NCI-H460 (cell line): ENCODE results near the gene PDK2. TPM values are rescaled to one million over a fixed set of nuclear protein-coding genes. Genes with fewer than 3 reads are reported as not detected.

Experiments used
- DNase-seq: peaks from one replicate; pipeline ENCODE4 v3.0.0-alpha.2; 2016; ENCODE audit warnings: low read depth; ENCODE audit errors: extremely low read depth
- total RNA-seq: library from RNA; depleted of rRNA; stranded (reverse); fragments of >200 nt; shearing (Covaris generic); gene quantifications from 2 replicates; pipeline ENCODE4 v1.2.3, GENCODE V29; 2014

PDK2 gene
- total RNA-seq, 1 experiment from 2014 or later: 3.9 TPM

DNA sequence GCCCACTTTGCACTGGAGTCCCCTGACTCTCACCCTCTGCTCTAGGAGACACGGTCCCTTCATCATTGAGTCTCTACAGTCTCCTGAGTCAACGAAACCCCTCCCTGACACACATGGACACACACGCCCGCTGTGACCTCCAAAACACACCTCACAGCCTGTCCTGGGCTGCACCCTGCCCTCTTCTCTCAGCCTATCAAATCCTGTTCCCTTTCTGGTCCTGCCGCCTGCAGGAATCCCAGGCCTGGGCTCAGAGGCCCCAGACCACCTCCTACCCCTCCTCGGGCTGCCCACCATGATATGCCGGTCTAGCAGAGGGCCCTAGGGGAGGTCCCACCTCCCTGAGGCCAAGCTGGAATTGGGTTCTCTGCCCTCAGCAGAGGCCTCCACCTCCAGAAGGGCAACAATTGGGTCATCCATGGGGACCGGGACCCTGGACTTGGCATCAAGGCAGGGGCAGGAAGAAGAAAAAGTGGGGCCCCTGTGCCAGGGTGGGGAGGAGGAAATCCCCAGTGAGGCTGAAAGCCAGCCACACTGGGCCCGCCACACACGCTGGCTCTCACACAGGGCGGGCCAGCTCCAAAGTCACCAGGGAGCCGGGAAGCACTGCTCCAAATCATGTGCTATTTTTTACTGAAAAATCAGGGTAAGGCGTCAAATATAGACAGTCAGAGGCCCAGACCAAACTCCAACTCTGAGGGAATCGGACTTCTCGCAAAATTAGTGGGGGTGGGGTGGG is 51.9 kb downstream of the PDK2 start:
- DNase-seq: no peak

DNA sequence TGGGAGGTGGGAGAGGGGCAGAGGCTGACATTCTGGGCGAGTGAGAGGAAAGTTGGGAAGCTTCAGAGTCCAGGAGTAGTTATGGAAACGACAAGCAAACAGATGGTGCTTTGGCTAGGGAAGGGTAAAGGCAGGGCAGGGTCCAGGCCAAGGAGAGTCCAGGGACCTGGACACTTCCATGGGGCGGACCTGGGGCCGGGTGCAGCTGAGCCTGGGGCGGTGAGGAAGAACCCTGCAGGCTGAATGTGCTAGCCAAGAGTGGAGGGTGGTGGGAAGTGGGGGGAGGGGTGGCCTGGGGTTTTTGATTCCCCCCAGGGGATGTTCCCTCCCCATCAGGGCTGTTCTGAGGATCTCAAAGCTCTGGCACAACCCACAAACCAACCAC is 52.7 kb downstream of the PDK2 start:
- no peak for DNase-seq

DNA sequence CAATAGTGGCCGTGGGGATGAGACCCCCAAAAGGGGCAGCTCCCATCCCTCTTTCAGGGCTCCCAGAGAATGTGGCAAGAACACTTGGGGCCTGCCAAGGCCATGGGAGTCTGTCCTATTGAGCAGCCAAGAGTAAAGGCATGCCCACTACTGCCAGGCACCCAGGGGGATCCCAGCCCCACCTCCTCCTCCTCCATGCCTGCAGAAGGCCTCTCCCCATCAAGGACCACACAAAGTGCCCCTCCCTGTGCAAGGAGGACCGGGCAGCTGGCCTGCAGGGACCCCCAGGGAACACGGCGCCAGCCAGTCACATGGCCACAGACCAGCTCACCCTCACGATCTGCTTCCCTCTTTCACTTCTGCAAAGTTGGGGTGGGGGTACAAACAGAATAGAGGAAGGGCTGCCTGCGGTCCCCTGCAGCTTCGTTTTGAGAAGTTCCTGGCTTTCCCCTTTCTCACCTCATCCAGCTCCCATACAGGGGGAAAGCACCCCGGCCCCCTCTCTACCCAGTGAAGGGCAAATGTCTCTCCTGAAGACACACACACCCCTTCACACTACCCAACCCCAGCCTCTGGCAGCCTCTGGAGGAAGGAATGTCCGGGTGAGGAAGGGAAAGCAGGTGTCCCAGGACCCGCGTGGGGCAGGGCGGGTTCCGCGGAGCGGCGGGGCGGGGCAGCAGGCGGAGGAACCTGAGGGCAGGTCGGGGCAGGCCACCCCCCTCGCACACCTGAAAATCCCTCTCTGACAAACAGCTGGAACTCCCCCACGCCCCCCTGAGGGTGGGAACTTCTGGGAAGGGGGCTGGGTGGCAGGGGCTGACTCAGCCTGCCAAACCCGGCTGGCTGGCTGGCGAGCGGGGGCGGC is 53.3 kb downstream of the PDK2 start:
- no peak for DNase-seq

DNA sequence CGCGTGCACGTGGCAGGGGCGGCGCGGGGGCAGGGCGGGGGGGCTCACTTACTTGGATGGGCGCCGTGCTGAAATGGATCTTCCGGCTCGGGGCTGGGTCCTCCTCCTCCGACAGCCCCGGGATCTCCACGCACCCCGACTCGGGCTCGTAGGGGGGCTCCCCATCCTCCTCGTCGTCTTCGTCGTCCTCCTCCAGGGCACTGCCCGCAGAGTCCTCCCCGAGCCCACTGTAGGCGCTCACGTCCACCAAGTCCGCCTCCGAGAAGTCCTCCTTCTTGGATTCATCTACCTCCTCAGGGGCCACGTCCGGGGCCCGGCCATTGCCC is 53.9 kb downstream of the PDK2 start:
- no peak for DNase-seq

DNA sequence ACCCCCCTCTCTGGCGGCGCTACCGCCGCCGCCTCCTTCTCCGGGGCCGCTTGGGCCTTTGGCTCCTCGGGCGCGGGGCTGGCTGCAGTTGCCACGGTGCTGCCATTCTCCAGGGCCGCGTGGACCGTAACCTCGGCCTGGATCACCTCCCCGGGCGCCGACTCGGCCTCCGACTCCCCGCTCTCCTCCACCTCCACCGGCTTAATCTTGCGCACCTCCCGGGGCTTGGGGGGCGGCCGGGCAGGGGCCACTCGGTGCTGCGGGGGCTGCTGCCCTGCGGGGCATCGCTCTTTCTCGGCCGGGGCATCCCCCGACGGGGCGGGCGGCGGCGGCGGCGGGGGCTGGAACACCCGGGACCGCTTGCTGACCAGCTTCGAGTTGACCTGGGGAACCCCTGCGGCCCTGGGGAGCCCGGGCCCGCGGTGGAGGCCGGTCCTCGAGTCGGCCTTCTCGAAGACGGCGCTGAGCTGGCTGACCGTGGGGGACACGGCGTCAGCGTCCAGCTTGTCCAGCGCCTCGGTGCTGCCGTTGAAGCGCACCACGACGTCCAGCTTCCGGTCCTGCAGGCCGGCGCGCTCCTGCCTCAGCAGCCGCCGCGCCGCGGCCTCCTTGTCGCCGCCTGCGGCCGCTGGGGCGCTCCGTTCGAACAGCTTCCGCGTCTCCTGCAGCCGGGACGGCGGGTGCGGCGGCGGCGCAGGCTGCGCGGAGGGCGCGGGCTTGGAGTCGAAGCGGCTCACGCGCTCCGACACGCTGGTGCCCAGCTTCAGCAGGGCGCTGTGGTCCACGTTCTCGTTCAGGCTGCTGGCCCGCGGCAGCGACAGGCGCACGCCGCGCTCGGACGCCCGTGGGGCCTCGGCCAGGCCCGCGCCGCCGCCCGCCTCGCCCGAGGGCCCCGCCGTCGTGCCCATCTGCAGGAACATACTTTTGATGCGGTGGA is 54.5 kb downstream of the PDK2 start:
- DNase-seq: no peak

DNA sequence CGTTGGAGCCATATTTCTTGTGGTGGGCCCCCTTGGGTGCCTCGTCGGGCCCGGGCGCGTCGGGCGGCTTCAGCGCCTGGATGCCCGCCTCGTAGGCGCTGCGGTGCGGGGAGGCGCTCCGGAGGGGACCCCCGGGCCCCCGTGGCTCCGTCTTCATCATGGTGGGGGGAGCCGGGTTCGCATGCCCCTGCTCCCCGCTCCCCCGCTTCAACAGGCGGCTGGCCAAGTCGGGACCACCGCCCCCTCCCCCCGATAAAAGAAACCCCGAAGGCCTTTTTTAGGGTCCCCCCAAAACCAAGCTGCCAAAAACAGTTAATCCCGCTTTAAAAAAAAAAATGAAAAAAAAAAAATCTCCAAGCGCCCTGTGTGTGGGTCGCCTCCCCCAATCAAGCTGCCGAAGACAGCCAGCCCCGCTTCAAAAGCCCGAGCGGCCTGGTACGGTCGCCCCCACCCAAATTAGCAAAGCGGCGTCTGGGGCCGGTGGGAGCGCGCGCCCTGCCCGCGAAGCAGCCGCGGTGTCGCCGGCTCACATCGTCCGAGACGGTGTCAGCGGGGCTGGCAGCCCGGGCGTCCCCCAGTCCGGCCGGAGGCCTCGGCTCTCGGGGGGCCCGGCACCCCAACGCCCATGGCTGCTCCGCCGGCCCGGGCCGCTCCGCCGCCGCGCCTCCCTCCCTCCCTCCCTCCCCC is 55.3 kb downstream of the PDK2 start, which contains the start of gene PPP1R9B:
Gene PPP1R9B (minus strand): TSS at position 324 of the 687 bp plus-strand sequence. CDS start 164 bp downstream, at position 160.
- no peak for DNase-seq

DNA sequence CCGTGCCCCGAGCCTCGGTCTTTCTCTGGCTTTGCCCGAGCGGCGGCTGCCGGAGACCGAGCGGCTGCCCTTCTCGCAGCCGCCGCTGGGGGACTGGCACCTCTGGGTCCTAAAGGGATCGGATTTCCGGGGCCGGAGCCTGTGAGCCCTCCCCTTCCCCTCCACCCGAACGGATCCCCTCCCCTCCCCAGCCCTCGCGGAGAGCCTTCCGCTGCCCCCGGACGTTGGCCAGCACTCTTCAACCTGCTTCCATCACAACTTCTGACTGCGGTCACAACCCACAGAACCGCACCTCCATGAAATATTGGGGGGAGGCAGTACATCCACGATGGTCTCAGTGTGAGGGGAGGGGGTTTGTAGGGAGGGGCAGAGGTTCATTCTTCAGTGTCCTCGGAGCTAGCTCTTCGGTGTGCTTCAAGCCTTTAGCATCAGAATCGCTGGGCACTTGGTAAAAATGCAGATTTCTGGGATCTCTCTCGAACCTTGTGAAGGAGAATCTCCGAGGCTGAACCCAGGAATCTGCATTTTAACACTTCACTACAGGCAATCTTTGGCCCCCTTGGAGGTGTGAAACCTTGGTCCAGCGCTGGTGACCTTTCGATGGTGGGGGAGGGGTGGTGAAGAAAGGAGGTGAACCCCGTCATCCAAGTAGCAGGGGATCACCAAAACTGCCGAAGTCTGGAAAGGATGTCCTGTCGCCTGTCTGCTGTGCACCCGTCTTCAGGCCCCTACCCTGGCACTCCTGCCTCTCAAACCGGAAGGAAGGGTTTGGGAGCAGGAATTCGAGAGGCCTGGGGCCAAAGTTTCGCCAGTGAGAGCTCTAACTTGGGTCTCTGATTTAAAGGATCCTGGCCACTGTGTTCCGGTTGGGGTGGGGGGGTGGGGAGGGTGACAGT is 56.1 kb downstream of the PDK2 start:
- DNase-seq: peak; percentile 88

DNA sequence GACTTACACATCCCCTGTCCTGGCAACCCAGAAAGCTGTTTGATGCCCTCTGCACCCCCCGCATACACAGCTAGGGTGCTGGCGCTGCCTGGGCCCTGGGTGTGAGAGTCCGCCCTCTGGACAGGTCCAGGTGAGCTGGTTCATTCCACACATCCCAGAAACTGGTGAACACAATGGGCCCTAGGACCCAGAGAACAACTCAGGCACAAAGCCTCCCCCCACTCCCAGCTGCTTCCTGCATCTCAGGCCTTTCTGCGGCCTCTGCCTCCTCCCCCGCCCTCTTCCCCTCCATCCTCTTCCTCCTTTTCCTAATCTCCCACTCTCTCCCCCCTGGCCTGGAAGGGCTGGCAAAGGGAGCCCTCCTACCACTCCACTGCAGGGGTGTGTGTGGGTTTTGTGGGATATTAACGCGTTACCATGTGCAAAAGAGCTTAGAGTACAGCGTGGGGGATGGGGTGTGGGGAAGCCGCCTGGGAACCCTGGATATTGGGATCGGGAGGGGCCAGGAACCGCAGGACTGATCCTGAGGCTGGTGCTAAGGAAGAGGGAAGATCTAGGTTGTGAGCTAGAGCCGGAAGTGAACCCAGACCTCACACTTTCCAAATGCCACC is 56.9 kb downstream of the PDK2 start:
- DNase-seq: peak; percentile 87

DNA sequence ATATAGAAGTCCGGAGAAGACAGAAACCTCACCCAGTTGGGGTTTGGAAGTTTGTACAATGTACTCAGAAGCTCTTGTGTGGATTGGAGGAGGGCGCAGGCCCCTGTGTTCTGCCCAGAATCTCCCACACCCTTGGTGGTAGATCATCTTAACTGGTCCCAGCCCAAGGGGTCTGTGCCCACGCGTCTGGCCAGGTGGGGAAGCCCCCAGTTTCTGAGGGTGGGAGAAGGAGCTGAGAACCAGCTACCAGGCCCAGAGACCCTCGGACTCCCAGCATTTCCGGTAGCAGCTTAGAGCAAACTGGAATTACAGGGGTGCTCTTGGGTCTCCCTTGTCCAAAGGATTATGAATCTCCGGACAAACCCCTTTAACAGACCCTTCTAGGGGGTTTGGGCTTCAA is 57.6 kb downstream of the PDK2 start:
- DNase-seq: no peak

DNA sequence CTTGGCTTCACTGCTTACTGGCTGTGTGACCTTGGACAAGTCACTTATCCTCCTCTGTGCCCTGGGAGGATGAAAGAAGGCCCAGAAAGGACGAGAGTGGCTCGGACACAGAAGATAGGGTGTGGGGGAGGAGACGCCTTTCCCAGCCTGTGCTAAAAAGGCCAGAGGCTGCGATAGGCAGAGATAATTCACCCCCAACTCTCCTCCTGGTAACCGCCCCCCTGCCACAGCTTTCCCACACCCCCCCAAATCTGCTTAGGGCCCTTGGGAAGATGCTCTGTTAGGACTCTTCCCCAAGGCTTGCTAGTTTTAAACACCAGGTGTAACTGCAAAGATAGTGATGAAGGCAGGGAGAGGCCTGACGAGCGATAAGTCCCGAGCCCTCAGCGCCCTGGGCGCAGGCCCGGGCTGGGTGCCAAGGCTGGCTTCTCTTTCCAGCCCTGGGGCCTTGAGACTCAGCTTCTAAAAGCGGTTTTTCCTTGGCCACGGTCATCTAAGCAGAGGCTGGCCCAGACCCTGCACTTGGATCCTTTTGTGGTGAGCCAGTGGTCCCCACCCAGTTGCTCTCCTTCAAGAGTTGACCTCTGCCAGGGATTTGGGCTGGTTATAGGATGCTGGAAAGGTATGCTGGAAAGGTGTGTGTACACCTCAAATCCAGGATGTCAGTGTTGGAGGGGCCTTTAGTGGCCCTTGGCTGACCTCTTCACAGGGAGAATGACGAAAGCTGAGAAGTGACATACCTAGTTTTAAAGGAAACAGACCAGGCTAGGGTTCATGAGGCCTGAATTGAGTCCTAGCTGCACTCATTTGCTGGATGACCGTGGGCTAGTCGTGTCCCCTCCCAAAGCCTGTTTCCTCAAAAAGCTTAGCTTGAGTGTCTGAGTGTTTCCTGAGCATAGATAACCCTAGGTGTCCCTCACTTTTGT is 58.8 kb downstream of the PDK2 start:
- DNase-seq: no peak

DNA sequence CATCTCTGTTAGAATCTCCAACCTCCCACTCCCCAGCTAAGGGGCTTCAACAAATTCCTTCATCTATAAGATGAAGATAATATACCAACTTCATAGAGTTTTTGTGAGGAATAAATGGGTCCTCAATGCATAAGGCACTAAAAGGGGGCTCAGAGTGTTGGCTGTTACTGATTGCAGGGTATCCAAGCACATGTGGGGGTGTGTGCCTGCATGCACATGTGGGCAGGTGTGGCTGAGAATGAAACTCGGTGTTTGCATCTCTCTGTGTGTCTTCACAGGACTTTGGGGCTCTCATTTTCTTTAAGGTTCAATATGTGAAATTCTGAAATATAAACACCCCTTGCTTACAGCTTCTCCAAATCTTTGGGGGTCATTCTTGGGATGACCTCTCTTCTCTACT is 59.5 kb downstream of the PDK2 start:
- no peak for DNase-seq

DNA sequence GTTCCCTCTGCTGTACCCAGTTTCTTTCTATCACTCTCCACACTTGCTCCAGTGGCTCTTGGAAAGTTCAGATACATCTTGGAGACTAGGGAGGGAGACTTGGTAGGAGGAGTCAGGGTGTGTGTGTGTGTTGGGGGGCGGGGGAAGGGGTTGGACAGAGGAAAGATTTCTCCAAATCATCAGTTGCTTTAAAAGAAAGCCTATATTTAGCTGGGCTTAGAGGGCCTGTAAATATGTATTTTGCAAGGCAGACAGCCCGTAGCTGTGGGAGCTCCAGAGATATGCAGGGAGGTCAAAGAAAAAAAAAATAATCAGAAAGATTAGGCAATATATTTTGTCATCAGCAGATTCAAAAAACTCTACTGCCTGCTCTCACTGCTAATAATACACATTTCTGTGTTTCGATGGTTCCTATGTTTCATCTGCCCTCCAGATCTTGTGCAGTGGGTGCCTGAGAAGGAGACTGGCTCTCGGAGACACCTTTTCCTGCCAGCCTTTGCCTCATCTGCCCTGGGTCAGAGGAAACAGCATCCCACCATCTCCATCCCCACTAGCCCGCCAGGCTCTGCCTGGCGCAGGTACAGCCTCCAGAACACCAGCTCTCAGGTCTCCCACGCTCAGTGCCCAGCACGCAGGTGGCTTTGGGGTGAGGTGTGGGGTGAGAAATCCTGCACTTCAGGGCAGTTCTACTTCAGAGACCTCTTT is 60.1 kb downstream of the PDK2 start:
- no peak for DNase-seq

DNA sequence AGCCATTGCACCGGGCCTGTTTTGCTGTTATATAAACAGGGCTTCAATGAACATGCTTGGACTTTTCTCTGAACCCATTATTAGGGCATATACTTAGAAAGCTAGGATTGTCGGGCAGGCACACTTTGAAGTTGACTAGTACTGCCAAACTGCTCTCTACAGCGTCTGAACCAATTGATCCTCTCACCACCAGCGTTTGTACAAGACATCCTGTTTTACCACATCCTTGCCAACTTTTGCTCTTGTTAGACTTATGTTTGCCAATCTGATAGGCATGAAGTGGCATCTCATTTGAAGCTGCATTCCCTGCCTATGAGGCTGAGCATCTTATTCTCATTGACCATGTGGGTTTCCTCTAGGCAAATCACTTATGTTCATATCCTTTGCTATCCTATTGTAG is 62.7 kb downstream of the PDK2 start:
- DNase-seq: no peak

DNA sequence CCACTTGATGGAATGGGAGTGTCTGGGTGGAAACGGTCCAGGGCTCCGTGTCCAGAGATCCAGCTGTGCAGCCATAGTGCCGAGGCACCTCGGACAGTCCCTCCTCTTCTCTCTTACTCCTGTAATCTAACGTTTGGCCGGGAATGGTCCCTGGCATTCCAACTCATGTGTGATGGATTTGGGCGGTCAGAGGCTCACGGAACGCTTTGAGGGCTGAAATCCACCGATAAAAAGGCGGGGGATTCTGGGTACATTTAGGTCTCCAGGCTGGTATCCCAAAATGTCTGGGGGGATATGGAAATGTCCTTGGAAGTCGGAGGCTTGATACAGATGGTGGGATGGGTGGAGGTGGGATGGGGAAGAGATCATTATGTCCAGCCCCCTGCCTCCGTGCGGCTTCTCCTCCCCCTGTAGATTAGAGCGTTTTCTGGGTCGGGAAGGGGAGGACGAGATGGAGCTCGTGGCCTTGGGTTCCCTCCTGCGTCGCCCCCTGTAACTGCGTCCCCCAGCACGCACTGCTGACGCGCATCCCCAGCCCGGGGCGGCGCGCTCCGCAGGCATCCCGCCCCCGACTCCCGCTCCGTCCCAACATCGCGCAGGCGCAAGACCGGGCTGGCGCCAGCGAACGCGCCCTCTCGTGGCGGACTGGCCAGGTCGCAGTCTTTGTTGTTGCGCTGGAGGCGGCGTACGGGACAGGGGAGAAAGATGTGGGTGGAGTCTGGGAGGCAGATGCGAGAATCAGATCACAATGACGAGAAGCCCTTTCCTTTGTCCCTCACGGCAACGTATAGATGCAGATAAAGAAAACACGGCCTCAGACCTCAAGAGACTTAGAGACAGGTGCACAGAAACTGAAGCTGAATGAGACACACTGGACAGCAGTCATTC is 66.1 kb downstream of the PDK2 start:
- DNase-seq: peak; percentile 89
